Measurements from ENCODE around the gene PITPNM3. TPM values are rescaled to one million over a fixed set of nuclear protein-coding genes. Genes with fewer than 3 reads are reported as not detected.

The PITPNM3 gene
- total RNA-seq, 2 experiments from 2014 or later: 0.64 to 0.77 TPM

DNA sequence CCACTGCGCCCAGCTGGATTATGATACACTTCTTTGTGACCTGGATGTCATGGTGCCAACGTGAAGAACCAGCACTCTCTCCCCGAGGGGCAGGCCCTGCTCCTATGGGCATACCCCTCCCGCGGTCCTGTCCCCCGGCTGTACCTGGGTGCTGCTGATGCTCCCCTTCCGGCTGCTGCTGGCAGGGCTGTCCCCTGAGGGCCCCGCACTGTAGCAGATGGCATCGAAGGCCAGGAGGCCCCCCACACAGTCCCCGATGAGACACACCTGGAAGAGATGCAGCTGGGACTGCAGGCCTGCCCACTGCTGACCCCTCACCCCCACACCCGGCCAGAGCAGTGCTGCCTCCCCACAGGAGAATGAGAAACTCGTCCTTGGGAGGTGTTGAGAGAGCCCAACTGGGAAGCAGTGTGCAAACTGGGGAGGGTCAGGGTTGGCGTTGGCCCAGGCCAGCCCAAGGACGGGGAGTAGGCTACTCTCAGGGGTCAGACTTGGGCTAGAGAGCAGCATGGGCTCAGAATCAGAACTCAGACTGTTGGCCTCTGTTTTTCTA, 78.4 kb downstream of the PITPNM3 start:
- Mint-ChIP-seq H3K27ac (no peak overlapping the region), H3K9me3 (no peaks in the 10 kb centered on the region), H3K27me3 (no peaks in the 10 kb centered on the region), H3K4me1 (peaks cover 2% of the 10 kb centered on the region), H3K4me3 (no peak overlapping the region), H3K36me3 (no peaks in the 10 kb centered on the region)
- no peak for ATAC-seq (ENCODE audit: low read depth)
- no peak for DNase-seq
- POLR2A ChIA-PET: no interaction called here

DNA sequence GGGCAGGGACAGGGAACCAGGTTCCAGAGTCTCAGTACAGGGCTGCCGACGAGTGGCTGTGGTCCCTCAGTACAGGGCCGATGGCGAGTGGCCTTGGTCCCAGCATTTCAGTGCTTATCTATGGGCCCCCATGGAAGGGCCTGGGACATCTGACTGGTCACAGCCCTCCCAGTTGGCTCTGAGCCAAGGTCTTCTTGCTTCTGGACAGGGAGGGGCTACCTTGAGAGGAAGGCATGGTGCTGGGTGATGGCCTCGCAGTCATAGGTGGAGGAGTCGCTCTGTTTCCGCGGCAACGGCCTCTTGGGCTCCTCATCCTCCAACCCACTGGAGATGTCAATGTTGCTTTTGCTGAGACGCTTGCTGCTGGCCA, 79.6 kb downstream of the PITPNM3 start:
- Mint-ChIP-seq H3K27me3 (no peaks in the 10 kb centered on the region), H3K36me3 (no peaks in the 10 kb centered on the region), H3K27ac (no peak overlapping the region), H3K4me3 (no peak overlapping the region), H3K9me3 (no peaks in the 10 kb centered on the region), H3K4me1 (peaks cover 2% of the 10 kb centered on the region)
- no peak for DNase-seq
- POLR2A ChIA-PET: no interaction called here
- ATAC-seq (ENCODE audit: low read depth): no peak

DNA sequence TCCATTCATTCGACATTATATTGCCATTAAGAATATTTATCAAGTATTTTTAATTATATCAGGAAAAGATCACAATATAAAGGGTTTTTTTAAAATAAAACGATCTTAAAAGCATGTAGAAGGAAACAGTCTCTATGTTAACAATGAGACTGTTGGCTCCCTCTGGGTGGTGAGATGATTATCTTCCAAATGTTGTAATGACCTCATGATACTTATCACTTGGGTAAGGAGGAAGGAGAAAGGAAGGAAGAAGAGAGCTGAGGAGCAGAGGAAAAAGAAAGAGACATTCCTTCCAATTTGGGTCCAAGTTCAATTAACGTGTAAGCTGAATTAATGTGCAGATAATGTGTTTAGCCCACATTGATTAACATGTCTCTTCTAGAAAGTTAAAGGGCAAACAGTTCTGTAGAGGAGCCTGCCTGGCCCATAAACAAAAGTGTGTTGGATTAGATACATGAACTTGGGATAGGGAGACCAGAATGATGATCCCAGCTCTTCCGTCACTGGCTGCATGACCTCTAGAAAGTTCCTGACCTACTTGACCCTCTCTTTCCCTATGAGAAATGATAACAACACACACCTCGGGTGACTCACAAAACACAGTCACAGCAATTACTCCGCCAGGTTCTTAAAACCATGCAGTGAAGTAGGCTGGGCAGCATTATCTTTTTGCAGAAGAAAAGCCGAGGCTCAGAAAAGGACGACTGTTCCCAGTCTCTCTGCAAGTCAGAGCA, 80.1 kb downstream of the PITPNM3 start:
- Mint-ChIP-seq H3K4me3 (no peak overlapping the region), H3K27ac (no peak overlapping the region)

DNA sequence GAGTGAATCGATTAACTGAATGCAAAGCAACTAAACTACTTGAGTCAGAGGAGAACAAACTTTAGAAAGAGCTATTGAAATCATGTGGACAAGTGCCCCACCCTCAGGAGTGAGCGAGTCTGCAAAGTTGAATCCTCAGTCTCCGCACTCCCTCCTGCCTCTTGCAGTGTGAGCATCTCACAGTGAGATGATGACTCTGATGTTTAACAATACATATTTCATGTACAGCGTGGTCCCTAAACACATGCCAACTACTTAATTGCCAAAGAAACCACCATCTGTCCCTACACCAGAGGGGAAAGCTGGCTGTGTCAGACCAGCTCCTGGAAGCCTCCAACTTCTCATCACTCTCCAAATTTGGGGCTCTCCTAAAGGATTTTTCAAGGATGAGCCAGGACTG, 80.9 kb downstream of the PITPNM3 start:
- POLR2A ChIA-PET: no interaction called here
- no peak for ATAC-seq (ENCODE audit: low read depth)
- H3K9me3 Mint-ChIP-seq: no peaks in the 10 kb centered on the region
- no peaks in the 10 kb centered on the region for H3K27me3 Mint-ChIP-seq
- H3K4me3 Mint-ChIP-seq: no peak overlapping the region
- no peaks in the 10 kb centered on the region for H3K36me3 Mint-ChIP-seq
- H3K4me1 Mint-ChIP-seq: peaks cover 2% of the 10 kb centered on the region
- no peak overlapping the region for H3K27ac Mint-ChIP-seq
- DNase-seq: no peak

More for the DNA sequence above, 80.1 kb downstream of the PITPNM3 start:
- no peak for ATAC-seq (ENCODE audit: low read depth)
- Mint-ChIP-seq H3K9me3 (no peaks in the 10 kb centered on the region), H3K27me3 (no peaks in the 10 kb centered on the region), H3K4me1 (peaks cover 2% of the 10 kb centered on the region), H3K36me3 (no peaks in the 10 kb centered on the region)
- DNase-seq: no peak
- POLR2A ChIA-PET: no interaction called here

DNA sequence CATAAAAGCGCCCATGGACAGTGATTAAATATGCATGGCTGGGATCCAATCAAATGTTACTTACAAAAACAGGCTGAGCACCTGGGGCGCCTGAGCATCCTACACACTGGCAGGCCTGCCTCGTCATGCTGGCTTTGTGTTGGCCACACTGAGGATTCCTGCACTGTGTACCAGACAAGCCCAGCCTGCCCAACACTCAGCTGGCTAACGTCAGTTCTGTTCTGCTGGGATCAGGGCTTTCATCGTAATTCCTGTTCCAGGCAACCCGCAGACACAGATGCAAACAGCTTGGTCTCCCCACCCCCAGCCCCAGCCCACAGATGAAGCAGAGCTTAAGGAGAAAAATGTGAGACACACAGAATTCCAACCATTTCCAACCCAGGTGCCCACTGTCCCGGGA, 81.4 kb downstream of the PITPNM3 start:
- no peak for DNase-seq
- POLR2A ChIA-PET: no interaction called here
- no peak overlapping the region for H3K27ac Mint-ChIP-seq
- H3K36me3 Mint-ChIP-seq: no peaks in the 10 kb centered on the region
- peaks cover 2% of the 10 kb centered on the region for H3K4me1 Mint-ChIP-seq
- no peak overlapping the region for H3K4me3 Mint-ChIP-seq
- ATAC-seq (ENCODE audit: low read depth): no peak
- no peaks in the 10 kb centered on the region for H3K9me3 Mint-ChIP-seq
- H3K27me3 Mint-ChIP-seq: no peaks in the 10 kb centered on the region

DNA sequence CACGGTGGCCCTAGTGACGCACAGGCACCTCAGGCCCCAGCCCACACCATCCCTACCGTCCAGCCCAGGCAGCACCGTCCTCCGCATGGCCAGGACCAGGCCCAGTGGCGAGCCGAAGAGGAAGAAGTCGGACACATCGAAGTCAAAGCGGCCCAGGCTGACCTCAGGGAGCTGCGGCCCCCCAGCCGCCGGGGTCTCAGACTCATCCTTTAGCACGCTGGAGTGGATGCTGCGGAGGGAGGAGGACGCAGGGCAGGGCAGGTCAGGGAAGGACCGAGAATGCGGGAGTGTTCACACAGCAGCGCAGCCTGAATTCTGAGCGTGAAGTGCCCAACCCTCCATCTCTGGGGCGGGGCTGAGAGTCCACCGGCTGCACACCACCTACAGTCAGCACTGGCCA, 82.0 kb downstream of the PITPNM3 start:
- no peaks in the 10 kb centered on the region for H3K36me3 Mint-ChIP-seq
- H3K27me3 Mint-ChIP-seq: no peaks in the 10 kb centered on the region
- DNase-seq (no peak), ATAC-seq (ENCODE audit: low read depth) (no peak)
- peaks cover 2% of the 10 kb centered on the region for H3K4me1 Mint-ChIP-seq
- no peak overlapping the region for H3K27ac Mint-ChIP-seq
- POLR2A ChIA-PET: no interaction called here
- no peaks in the 10 kb centered on the region for H3K9me3 Mint-ChIP-seq
- no peak overlapping the region for H3K4me3 Mint-ChIP-seq

DNA sequence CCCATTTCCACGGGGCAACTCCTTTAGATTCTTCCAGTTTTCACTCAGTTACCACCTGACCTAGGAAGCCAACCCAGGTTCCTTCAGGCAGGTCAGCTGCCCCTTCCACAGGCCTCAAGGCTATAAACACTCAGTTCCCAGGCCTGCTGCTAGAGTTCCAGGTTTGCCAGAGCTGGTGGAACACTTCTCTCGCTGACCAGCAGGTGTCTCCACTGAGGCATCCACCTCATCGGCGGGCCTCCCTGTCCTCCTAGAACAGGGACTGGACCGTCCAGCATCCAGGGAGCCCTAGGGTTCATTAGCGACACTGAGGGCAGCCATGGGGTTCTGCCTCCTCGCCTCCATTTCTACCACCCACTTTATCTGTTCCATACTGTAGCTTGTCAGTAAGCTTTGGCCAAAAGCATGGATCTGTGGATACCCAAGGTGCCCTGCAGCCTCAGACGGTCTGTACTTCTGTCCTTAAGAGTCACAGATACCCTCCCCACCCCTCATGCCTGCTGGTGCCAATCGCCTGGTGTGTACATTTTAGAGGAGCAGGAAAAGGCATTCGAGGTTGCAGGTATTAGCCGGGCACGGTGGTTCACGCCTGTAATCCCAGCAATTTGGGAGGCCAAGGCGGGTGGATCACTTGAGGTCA, 83.1 kb downstream of the PITPNM3 start:
- H3K9me3 Mint-ChIP-seq: no peaks in the 10 kb centered on the region
- DNase-seq: peak; percentile 75
- ATAC-seq (ENCODE audit: low read depth): peak; percentile 66
- POLR2A ChIA-PET: interaction anchor here (0.7 kb wide), 1 partner anchor 1102 kb away, joined by 3 read pairs; no protein-coding TSS in a partner anchor
- H3K36me3 Mint-ChIP-seq: no peaks in the 10 kb centered on the region
- no peak overlapping the region for H3K4me3 Mint-ChIP-seq
- H3K27ac Mint-ChIP-seq: peak overlapping the region; percentile 77
- H3K4me1 Mint-ChIP-seq: peaks cover 2% of the 10 kb centered on the region
- no peaks in the 10 kb centered on the region for H3K27me3 Mint-ChIP-seq

- H3K27me3 Mint-ChIP-seq: no peaks in the 10 kb centered on the region
- ATAC-seq (ENCODE audit: low read depth): no peak
- H3K4me3 Mint-ChIP-seq: no peak overlapping the region
- peaks cover 2% of the 10 kb centered on the region for H3K4me1 Mint-ChIP-seq
- DNase-seq: no peak
- no peak overlapping the region for H3K27ac Mint-ChIP-seq
- POLR2A ChIA-PET: no interaction called here
- H3K9me3 Mint-ChIP-seq: no peaks in the 10 kb centered on the region
- H3K36me3 Mint-ChIP-seq: no peaks in the 10 kb centered on the region
Measured at GRCh38 chr17:6472517-6472916, 83.8 kb downstream of the PITPNM3 start.

DNA sequence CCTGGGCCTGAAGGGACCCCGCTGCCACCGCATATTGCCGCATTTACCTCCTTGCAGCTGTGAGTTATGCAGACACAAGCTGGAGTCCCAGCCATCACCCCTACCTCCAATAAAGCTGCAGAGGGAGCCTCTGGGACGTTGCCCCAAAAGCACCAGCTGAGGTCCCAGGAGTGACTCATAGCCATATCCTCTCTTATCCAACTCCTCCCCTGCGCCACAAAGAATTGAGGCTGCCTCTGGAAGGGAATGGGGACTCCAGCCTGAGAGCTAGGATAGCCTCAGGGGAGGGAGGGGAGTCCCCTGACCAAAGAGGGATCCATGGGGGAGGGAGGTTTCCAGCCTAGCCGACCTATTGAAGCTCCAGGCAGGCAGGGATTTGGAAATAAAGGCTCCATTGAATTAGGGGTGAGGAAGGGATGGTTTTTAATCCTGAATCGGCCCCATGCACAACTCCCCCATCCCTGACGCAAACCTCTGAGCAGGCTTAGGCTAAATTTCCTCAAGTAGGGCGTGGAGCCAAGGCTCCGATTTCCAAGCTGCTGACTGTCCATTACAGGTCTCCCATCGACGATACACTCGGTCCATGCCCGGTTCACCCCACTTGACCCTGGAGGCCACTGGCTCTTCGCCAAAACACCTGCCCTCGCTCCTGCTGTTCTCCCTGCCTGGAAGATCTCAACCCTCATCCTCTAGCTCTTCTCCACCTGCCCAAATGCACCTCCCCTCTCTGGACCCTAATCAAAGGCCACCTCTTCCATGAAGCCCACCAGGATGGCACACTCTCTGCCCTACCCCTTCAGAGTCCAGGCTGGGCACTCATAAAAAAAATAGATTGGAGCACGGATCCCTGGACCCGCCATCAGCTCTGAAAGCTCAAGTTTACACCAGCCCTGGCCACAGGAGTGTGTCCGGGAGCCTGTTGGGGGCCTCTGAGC, 84.6 kb downstream of the PITPNM3 start:
- DNase-seq (no peak), ATAC-seq (ENCODE audit: low read depth) (no peak)
- H3K4me3 Mint-ChIP-seq: no peak overlapping the region
- POLR2A ChIA-PET: no interaction called here
- no peaks in the 10 kb centered on the region for H3K9me3 Mint-ChIP-seq
- no peaks in the 10 kb centered on the region for H3K27me3 Mint-ChIP-seq
- H3K27ac Mint-ChIP-seq: no peak overlapping the region
- no peaks in the 10 kb centered on the region for H3K36me3 Mint-ChIP-seq
- H3K4me1 Mint-ChIP-seq: peaks cover 2% of the 10 kb centered on the region

GRCh38 chr17:6470751-6471521, 85.4 kb downstream of the PITPNM3 start:
- DNase-seq (no peak), ATAC-seq (ENCODE audit: low read depth) (no peak)
- H3K27me3 Mint-ChIP-seq: no peaks in the 10 kb centered on the region
- H3K4me1 Mint-ChIP-seq: peaks cover 2% of the 10 kb centered on the region
- POLR2A ChIA-PET: no interaction called here
- no peak overlapping the region for H3K27ac Mint-ChIP-seq
- H3K4me3 Mint-ChIP-seq: no peak overlapping the region
- no peaks in the 10 kb centered on the region for H3K9me3 Mint-ChIP-seq
- H3K36me3 Mint-ChIP-seq: no peaks in the 10 kb centered on the region

- no peaks in the 10 kb centered on the region for H3K9me3 Mint-ChIP-seq
- no peak for ATAC-seq (ENCODE audit: low read depth)
- POLR2A ChIA-PET: no interaction called here
- no peak for DNase-seq
- no peaks in the 10 kb centered on the region for H3K36me3 Mint-ChIP-seq
- H3K4me3 Mint-ChIP-seq: no peak overlapping the region
- H3K27ac Mint-ChIP-seq: no peak overlapping the region
- peaks cover 2% of the 10 kb centered on the region for H3K4me1 Mint-ChIP-seq
- H3K27me3 Mint-ChIP-seq: no peaks in the 10 kb centered on the region
Measured at GRCh38 chr17:6470146-6470718, 86.1 kb downstream of the PITPNM3 start.

DNA sequence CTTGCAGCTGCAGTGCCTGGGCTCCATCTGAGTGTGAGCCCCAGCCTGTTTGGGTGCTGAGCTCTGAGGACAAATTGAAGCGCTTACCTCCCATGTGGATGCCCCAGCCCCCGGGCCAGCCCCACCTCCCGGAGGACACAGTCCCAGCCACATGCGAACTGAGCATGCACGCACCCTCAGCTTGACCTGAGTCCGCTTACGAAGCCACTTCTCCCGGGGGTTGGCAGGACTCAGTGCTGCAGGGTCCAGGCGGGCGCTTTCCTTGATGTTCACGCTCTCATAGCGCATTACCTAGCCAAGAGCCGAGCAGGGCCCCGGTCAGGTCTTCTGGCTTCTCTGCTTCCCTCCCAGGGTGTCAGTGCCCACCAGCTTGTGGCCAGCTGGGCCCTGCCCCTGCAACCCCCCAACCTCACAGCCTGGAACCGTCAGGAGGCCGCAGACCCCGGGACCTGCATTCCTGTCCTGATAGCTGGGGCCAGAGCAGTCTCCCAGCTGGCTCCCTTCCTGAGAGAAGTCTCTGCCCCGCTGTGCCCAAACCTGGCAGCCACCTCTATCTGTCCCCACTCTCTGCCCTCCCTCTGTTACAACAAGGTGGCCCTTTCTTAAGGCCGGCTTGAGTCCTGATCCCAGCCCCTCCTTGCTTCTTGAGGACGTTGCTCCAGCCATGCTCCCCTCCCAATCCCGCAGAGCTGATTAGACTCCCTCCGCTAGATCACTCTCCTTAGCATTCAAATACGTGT, 88.1 kb downstream of the PITPNM3 start:
- Mint-ChIP-seq H3K27ac (no peak overlapping the region), H3K36me3 (no peaks in the 10 kb centered on the region), H3K4me3 (no peak overlapping the region), H3K9me3 (no peaks in the 10 kb centered on the region), H3K27me3 (no peaks in the 10 kb centered on the region), H3K4me1 (peaks cover 2% of the 10 kb centered on the region)
- ATAC-seq (ENCODE audit: low read depth) (no peak), DNase-seq (no peak)
- POLR2A ChIA-PET: no interaction called here
